ENCODE data around the gene DDR2.
"Not testable (repeated sequence)": the region's sequence is repeated elsewhere in the genome, so short reads cannot be mapped to it uniquely, and the experiment has no call there.

- TF ChIP-seq EP300, POLR2A (IDR thresholded peaks at IDR 0.05): not testable (repeated sequence)
- TF ChIP-seq CTCF (IDR thresholded peaks at IDR 0.05): peak in 5 of 7 experiments; percentile 33 to 73 (median 40)
- peak in 1 of 3 donors; percentile 29 for TF ChIP-seq POLR2AphosphoS5 (IDR thresholded peaks at IDR 0.05)
Measured at GRCh38 chr1:162799995-162800830, 167.9 kb downstream of the DDR2 start.
